Measurements from ENCODE around the gene OR51B5. TPM values are rescaled to one million over a fixed set of nuclear protein-coding genes. Genes with fewer than 3 reads are reported as not detected.
"Not testable (repeated sequence)": the region's sequence is repeated elsewhere in the genome, so short reads cannot be mapped to it uniquely, and the experiment has no call there.

Gene OR51B5
- total RNA-seq, 1 donor from 2014 or later: 1.2 TPM

- H3K36me3 Mint-ChIP-seq: no peaks in the 10 kb centered on the region
- H3K9me3 Mint-ChIP-seq: peaks cover 11% of the 10 kb centered on the region
- no peak overlapping the region for H3K27ac Mint-ChIP-seq
- no peak for DNase-seq (ENCODE audit: low spot score in 2 of 2, unreplicated experiment in 2 of 2)
- peaks cover 3% of the 10 kb centered on the region for H3K27me3 Mint-ChIP-seq (ENCODE audit: low read depth)
- TF ChIP-seq CTCF (IDR thresholded peaks at IDR 0.05; ENCODE audit: unreplicated experiment): no peak
- no peak overlapping the region for H3K4me3 Mint-ChIP-seq
- no peaks in the 10 kb centered on the region for H3K4me1 Mint-ChIP-seq
Observed at GRCh38 chr11:5369789-5370188, 26.5 kb upstream of the OR51B5 start.

GRCh38 chr11:5368502-5369043, 25.2 kb upstream of the OR51B5 start:
- H3K27ac Mint-ChIP-seq: no peak overlapping the region
- no peak overlapping the region for H3K4me3 Mint-ChIP-seq
- H3K4me1 Mint-ChIP-seq: peaks cover 2% of the 10 kb centered on the region
- H3K36me3 Mint-ChIP-seq: no peaks in the 10 kb centered on the region
- H3K9me3 Mint-ChIP-seq: peaks cover 7% of the 10 kb centered on the region
- TF ChIP-seq CTCF (IDR thresholded peaks at IDR 0.05; ENCODE audit: unreplicated experiment): no peak
- H3K27me3 Mint-ChIP-seq (ENCODE audit: low read depth): peaks cover 3% of the 10 kb centered on the region
- no peak for DNase-seq (ENCODE audit: low spot score in 2 of 2, unreplicated experiment in 2 of 2)

GRCh38 chr11:5367448-5368074, 24.2 kb upstream of the OR51B5 start:
- Mint-ChIP-seq H3K4me3 (no peak overlapping the region), H3K4me1 (peaks cover 2% of the 10 kb centered on the region), H3K27ac (no peak overlapping the region), H3K27me3 (ENCODE audit: low read depth) (peaks cover 3% of the 10 kb centered on the region), H3K36me3 (no peaks in the 10 kb centered on the region), H3K9me3 (peaks cover under 1% of the 10 kb centered on the region)
- no peak for TF ChIP-seq CTCF (IDR thresholded peaks at IDR 0.05; ENCODE audit: unreplicated experiment)
- no peak for DNase-seq (ENCODE audit: low spot score in 2 of 2, unreplicated experiment in 2 of 2)

- peaks cover 2% of the 10 kb centered on the region for H3K4me1 Mint-ChIP-seq
- peaks cover 3% of the 10 kb centered on the region for H3K27me3 Mint-ChIP-seq (ENCODE audit: low read depth)
- TF ChIP-seq CTCF (IDR thresholded peaks at IDR 0.05; ENCODE audit: unreplicated experiment): no peak
- H3K9me3 Mint-ChIP-seq: no peaks in the 10 kb centered on the region
- H3K4me3 Mint-ChIP-seq: no peak overlapping the region
- no peak overlapping the region for H3K27ac Mint-ChIP-seq
- H3K36me3 Mint-ChIP-seq: no peaks in the 10 kb centered on the region
- DNase-seq (ENCODE audit: low spot score in 2 of 2, unreplicated experiment in 2 of 2): no peak
Observed at GRCh38 chr11:5366856-5367255, 23.5 kb upstream of the OR51B5 start.

GRCh38 chr11:5366365-5366764, 23.0 kb upstream of the OR51B5 start:
- H3K27ac Mint-ChIP-seq; DNase-seq (ENCODE audit: low spot score in 2 of 2, unreplicated experiment in 2 of 2); H3K4me3 Mint-ChIP-seq; H3K4me1 Mint-ChIP-seq; H3K9me3 Mint-ChIP-seq; H3K27me3 Mint-ChIP-seq (ENCODE audit: low read depth); H3K36me3 Mint-ChIP-seq: not testable (repeated sequence)
- TF ChIP-seq CTCF (IDR thresholded peaks at IDR 0.05; ENCODE audit: unreplicated experiment): peak; percentile 47

All from mesothelial cell of epicardium (in vitro differentiated cells).